ENCODE data around the gene HIVEP1.

DNA sequence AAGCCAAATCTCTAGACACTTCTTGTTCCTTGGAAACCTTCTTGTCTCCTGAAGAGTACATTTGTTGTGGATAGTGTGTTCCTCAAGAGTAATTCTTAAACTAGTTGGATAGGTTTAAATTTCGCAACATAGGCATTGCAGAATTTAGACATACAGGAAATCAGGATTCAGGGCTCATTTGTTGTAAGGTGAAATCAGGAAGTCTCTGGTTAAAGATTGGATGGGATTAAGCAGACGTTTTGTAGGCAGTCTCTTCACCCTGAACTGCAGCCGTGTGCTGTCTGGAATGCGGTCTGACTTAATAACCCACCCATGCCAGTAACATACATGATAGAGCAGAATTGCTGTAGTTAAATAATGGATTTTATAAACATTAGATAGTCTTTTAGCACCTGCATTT is 21.7 kb downstream of the HIVEP1 start:
- TF ChIP-seq, protein P1, sequence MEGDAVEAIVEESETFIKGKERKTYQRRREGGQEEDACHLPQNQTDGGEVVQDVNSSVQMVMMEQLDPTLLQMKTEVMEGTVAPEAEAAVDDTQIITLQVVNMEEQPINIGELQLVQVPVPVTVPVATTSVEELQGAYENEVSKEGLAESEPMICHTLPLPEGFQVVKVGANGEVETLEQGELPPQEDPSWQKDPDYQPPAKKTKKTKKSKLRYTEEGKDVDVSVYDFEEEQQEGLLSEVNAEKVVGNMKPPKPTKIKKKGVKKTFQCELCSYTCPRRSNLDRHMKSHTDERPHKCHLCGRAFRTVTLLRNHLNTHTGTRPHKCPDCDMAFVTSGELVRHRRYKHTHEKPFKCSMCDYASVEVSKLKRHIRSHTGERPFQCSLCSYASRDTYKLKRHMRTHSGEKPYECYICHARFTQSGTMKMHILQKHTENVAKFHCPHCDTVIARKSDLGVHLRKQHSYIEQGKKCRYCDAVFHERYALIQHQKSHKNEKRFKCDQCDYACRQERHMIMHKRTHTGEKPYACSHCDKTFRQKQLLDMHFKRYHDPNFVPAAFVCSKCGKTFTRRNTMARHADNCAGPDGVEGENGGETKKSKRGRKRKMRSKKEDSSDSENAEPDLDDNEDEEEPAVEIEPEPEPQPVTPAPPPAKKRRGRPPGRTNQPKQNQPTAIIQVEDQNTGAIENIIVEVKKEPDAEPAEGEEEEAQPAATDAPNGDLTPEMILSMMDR (IDR thresholded peaks at IDR 0.05) = no peak
- TF ChIP-seq, protein P2, sequence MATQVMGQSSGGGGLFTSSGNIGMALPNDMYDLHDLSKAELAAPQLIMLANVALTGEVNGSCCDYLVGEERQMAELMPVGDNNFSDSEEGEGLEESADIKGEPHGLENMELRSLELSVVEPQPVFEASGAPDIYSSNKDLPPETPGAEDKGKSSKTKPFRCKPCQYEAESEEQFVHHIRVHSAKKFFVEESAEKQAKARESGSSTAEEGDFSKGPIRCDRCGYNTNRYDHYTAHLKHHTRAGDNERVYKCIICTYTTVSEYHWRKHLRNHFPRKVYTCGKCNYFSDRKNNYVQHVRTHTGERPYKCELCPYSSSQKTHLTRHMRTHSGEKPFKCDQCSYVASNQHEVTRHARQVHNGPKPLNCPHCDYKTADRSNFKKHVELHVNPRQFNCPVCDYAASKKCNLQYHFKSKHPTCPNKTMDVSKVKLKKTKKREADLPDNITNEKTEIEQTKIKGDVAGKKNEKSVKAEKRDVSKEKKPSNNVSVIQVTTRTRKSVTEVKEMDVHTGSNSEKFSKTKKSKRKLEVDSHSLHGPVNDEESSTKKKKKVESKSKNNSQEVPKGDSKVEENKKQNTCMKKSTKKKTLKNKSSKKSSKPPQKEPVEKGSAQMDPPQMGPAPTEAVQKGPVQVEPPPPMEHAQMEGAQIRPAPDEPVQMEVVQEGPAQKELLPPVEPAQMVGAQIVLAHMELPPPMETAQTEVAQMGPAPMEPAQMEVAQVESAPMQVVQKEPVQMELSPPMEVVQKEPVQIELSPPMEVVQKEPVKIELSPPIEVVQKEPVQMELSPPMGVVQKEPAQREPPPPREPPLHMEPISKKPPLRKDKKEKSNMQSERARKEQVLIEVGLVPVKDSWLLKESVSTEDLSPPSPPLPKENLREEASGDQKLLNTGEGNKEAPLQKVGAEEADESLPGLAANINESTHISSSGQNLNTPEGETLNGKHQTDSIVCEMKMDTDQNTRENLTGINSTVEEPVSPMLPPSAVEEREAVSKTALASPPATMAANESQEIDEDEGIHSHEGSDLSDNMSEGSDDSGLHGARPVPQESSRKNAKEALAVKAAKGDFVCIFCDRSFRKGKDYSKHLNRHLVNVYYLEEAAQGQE (IDR thresholded peaks at IDR 0.05; ENCODE audit: insufficient read depth in 1 of 2, low read depth in 2 of 2, low read length in 1 of 2) = no peak
- TF ChIP-seq TCF7L2 (IDR thresholded peaks at IDR 0.05; ENCODE audit: low read depth, low read length) (no peak), POLR2AphosphoS5 (IDR thresholded peaks at IDR 0.05; ENCODE audit: low read depth, low read length) (no peak)

All from Panc1 (cell line).